HG03439 (cell line): Measurements from ENCODE around the gene COBLL1.

Source experiments
- ATAC-seq: cut with Tn5 transposase; IDR thresholded peaks from one replicate; pipeline ENCODE4 v1.9.1; 2021; ENCODE audit warnings: mild to moderate bottlenecking, moderate library complexity; ENCODE audit not compliant: unreplicated experiment

The COBLL1 gene

DNA sequence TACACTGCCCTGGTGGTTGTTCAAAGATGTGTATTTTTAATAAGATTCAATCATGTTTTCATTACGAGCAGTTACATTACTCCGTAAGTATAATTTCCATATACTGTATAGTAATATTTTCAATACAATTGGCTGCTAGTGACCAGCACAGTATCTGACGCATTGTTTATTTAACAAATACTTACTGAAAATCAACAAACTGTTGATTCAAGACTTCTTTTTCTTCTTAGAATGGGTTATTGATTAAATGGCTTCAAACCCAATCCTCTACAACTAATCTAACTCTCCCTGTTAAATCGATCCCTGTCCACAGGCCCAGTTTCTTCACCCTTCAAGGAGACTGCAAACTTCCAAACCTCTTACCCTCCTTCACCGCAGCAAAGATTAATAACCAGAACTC, 18.5 kb downstream of the COBLL1 start:
- ATAC-seq = no peak

DNA sequence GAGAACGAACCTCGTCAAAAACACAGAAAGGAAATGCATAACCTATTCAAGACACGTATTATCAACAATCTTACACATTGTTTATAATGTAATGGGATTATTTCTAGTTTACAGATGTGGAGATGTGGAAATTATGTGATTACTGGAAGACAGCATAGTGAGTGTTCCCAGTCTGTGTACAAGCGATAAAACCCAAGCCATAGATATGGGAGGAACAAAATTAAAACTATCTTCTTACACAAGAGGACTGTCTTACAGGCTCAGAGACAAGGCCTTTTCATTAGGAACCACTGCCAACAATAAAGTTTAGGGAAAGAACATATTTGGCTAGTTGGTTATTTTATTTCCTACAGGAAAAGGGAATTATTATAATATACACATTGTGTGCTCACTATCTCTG, 20.3 kb downstream of the COBLL1 start:
- ATAC-seq = no peak

DNA sequence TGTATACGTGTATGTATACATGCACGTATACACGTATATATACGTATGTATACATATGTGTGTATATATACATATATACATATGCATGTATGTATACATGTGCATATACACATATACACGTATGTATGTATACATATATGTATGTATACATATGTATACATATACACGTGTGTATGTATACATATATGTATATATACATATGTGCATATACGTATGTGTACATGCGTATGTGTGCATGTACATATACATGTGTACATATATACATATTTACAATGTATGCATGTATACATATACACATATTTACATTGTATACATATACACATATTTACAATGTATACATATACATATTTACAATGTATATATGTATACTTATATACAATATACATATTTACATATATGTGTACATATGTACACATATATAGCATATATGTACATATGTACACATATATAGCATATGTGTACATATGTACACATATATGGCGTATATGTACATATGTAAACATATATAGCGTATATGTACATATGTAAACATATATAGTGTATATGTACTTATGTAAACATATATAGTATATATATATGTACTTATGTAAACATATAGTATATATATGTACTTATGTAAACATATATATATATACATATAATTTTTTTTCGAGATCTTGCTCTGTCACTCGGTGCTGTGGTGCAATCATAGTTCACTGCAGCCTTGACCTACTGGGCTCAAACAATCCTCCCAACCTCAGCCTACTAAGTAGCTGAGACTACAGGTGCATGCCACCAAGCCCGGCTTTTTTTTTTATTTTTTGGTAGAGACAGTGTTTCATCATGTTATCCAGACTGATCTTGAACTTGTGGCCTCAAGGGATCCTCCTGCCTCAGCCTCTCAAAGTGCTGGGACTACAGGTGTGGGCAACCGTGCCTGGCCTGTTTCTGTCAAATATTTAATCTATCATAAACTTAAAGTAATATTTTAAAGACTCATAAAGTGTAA, 23.2 kb downstream of the COBLL1 start:
- no peak for ATAC-seq

GRCh38 chr2:164816900-164817299, 24.7 kb downstream of the COBLL1 start:
- ATAC-seq = no peak

DNA sequence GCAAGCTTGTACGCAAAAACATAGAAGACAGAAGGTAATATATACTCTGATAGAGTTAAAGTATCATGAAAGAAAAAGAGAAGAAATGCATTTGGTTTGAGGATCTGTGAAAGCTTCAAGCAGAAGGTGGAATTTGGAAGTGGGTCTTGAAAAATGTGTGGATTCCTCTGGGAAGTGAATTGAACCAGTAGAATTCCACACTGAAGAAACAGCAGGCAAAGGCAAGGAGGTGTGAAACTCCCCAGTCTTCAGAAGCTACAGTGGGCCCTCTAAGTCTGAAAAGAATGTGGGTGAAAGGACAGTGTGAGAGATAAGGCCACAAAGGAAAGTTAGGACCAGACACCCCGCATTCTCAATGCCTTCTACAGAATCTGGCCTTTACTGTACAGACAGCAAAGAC, 25.6 kb downstream of the COBLL1 start:
- ATAC-seq = no peak

- no peak for ATAC-seq
Measured at GRCh38 chr2:164815071-164815793, 26.4 kb downstream of the COBLL1 start.

- no peak for ATAC-seq
Measured at GRCh38 chr2:164813535-164813934, 28.1 kb downstream of the COBLL1 start.

DNA sequence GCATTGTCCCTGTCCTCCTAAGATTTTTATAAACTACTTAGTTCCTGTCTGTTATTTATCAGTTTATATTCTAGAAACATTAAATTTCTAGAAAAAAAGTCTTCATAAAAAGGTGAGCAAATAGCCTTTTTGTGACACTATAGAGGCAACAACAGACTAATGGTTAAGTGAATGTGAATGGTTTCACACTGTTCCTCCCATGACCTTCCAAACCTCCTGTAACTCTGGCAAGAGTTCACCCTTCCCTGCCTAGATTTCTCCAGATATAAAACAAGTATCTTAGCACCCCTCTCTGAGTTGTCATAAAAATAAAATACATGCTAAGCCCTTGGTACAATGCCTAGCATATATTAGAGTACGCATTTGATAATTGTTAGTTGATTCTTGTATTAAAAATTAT, 29.2 kb downstream of the COBLL1 start:
- ATAC-seq = no peak

DNA sequence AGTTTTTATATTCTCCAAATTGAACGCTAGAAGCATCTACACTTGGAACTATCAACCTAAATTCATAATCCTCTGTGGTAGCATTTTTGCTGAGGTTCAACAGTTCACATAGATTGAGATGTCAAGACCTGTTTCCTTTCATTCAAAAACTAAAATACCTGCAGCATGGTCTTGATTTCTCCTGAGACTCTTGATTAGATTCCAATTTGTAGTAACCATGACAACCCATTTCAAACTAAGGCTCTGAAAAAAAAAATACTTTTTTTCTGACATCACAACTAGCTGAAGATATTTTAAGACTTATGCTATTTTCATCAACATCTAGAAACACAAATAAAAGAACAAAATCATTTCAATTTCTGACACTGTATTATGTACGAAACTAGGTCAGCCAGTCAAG, 29.8 kb downstream of the COBLL1 start:
- no peak for ATAC-seq

- ATAC-seq = no peak
Measured at GRCh38 chr2:164810843-164811242, 30.8 kb downstream of the COBLL1 start.

GRCh38 chr2:164808776-164809175, 32.8 kb downstream of the COBLL1 start:
- no peak for ATAC-seq

DNA sequence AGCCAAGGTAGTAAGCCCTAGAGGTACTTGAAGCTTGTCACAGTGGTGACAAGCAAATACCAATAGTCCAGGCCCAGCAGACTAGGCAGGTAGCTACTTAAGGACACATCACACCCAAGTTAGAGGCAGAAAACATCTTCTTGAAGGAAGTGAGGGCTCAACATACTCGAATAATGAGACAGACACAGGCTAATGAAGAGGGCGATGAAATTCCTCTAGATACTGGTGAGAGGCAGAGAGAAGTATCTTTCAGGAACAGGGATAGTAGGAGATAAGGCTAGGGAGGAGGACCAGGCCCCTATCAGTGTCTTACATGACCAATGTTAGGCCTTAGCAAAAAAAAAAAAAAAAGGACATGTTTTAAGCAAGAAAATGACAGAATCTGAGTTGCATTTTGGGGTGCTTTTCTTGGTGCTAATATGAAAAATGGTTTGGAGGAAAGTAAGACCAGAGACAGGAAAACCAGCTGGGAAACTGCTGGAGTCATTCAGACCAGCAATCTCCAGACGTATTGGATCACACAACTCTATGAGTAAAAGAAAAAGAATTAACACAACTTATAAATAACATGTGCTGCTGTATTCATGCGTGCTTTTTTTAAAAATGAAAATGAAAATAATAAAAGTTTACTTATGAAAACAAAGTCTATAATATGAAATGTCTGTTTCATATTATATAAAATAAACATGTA, 37.7 kb downstream of the COBLL1 start:
- no peak for ATAC-seq

DNA sequence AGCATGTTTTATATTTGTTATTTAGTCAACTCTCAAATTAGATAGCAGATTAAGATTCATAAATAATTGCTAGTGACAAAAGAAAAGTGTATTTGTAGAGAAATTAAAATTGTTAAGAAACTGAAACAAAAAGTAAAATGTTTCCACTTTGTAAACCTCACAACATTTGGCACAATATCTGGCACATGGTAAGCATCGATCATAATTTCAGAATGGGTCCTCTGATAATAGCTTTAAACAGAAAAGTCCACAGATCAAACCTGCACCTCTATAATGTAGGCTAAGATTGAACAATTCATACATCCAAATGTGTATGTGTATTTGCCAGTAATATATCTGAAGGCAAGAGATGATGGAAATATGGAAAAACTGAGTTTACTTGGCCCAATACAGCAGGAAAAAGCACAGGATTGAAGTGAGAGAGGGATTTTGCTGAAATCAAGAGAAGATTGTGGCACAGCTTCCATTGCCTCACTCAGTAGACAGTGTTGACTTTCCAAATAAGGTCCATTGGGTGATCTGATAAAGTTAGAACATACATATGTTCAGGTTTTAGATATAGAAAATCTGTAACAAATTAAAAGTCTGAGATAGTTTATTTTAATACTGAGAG, 39.4 kb downstream of the COBLL1 start:
- ATAC-seq = no peak

GRCh38 chr2:164800572-164800971, 41.1 kb downstream of the COBLL1 start:
- no peak for ATAC-seq

- ATAC-seq = no peak
Measured at GRCh38 chr2:164797627-164798026, 44.0 kb downstream of the COBLL1 start.

DNA sequence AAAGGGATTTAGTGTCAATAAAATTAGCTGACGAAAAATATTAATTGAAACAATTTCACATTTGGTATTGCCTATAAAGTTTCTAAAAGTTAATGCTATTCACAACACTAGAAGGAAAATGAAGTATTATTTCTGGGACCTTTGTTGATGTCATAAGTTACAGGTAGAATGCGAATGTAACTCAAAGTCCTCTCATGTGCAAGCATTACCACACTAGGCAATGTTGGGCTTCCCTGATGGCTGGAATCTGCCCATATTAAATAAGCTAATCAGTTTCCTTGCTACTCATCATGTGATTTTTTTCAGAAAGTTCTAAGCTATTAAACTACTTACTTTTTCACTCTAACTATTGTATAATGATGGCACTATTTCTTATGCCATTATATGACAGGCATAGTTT, 44.6 kb downstream of the COBLL1 start:
- ATAC-seq = no peak

GRCh38 chr2:164794432-164795231, 47.0 kb downstream of the COBLL1 start:
- no peak for ATAC-seq

- no peak for ATAC-seq
Measured at GRCh38 chr2:164794016-164794415, 47.6 kb downstream of the COBLL1 start.

- no peak for ATAC-seq
Measured at GRCh38 chr2:164793529-164793928, 48.1 kb downstream of the COBLL1 start.
